CMK (cell line): Measurements from ENCODE around the gene ARSA.
"Not testable (repeated sequence)": the region's sequence is repeated elsewhere in the genome, so short reads cannot be mapped to it uniquely, and the experiment has no call there.

Source experiments
- DNase-seq: peaks from one replicate; pipeline ENCODE4 v3.0.0-alpha.2; 2010; ENCODE audit warnings: low read depth

The ARSA gene

GRCh38 chr22:50621948-50622722 lies 5.8 kb downstream of the ARSA start:
- no peak for DNase-seq

GRCh38 chr22:50621356-50621880 lies 6.5 kb downstream of the ARSA start:
- no peak for DNase-seq

DNA sequence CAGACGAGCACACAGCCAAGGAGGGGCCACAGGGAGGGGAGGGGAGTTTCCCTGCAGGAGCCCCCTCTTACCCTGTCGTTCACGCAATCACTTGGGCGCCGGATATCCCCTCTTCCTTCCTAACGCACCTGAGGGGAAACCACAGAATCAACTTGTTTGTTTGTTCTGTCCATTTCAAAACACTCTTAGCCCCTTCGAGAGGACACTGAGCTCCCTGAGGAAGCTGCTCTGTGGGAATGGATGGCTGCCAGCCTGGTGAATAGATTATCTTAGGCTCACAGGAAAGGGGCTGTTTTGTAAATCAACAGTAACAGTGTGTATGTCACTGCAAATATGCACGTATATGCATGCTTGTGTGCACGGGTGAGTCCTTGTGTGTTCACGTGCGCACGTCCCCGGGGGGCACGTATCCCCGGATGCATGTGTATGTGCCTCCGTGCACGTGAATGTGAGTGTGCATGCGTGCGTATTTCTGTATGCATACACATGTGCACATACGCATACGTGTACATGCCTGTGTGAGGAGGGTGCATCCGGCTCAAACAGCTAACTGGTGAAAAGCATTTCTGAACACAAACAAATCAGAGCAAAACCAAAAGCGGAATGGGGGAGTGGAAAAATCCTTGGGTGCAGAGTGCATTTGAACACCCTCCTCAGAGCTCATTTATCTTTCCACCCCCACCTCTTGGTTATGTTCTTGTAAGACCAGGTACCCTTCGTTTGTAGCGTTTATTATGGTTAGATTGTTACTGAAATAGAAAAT lies 7.2 kb downstream of the ARSA start:
- no peak for DNase-seq

DNA sequence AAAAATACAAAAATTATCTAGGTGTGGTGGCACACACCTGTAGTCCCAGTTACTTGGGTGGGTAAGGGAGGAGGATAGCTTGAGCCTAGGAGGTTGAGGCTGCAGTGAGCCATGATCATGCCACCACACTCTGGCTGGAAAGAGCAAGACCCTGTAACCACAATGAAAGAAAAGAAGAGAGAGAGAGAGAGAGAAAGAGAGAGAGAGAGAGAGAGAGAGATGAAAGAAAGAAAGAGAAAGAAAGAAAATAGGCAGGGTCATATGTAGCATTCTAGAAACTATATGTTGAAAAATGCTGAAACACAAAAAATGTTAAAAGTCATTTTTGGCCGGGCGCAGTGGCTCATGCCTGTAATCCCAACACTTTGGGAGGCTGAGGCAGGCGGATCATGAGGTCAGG lies 13.7 kb downstream of the ARSA start:
- not testable (repeated sequence) for DNase-seq

- no peak for DNase-seq
These were observed 14.5 kb downstream of the ARSA start for GRCh38 chr22:50613291-50613981.

GRCh38 chr22:50612528-50613221 lies 15.3 kb downstream of the ARSA start:
- DNase-seq, result no peak

GRCh38 chr22:50612168-50612527 lies 15.8 kb downstream of the ARSA start:
- DNase-seq, result no peak

DNA sequence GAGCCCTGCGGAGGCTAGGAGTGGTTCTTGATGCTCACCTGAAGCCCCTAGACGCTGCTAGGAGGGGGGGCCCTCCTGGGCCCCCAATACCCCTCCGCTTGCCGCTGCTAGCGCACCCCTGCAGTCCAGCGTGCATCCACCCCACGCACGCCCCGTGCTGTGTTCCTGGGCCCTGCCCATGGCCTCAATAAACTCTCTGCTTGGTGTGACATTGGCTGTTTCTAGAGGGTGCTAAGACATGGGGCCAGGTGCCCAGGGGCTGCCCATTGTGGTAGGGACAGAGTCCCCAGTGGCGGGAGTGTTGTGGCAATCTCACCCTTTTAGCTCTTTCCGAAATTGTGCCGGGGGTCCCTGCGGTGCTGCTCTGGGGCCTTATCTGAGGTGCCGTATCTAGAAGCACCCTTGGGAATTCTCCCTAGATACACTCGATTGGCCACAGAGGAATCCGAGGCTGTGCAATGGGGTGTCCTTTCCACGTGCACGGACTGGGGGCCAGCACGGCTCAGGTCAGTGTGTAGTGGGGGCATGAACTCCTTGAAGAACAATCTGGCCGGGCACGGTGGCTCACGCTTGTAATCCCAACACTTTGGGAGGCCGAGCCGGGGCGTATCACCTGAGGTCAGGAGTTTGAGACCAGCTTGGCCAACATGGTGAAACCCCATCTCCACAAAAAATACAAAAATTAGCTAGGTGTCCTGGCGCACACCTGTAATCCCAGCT lies 16.5 kb downstream of the ARSA start:
- no peak for DNase-seq

DNA sequence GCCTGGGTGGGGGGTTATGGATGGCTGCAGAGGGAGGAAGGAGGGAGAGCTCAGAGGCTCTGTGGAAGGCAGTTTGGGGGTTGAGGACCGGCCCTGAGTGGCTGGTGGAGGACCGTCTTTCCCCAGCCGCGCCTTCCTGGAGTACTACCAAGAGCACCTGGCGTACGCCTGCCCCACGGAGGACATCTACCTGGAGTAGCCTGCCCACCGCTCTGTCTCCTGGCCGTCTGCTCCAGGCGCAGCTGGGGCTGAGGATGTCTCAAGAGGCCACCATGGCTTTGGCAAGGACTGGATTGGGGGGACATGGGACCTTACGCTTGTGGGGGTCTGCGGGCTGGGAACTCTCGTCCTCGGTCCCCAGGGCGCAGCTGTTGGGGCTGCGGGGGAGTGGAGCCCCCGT lies 17.4 kb downstream of the ARSA start:
- DNase-seq, result no peak

GRCh38 chr22:50610041-50610451 lies 17.9 kb downstream of the ARSA start:
- DNase-seq, result no peak

DNA sequence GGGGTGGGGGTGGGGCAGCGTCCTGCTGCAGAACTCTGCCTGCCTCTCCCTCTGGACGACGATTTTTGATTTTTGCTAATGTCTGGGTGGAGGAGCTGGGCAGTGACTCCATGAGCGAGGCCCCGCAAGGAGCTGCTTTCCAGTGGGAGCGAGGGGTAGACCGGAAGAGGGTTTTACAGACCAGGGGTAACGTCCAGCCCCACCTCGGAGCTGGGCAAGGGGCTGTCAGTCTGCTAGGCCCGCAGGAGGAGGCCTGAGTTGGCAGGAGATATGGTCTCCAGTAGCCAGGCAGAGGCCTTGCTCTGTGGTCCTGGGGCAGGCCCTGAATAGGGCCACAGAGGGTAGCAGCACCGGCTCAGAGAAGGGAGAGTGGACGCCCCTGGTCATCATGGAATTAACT lies 18.4 kb downstream of the ARSA start:
- DNase-seq, result no peak

DNA sequence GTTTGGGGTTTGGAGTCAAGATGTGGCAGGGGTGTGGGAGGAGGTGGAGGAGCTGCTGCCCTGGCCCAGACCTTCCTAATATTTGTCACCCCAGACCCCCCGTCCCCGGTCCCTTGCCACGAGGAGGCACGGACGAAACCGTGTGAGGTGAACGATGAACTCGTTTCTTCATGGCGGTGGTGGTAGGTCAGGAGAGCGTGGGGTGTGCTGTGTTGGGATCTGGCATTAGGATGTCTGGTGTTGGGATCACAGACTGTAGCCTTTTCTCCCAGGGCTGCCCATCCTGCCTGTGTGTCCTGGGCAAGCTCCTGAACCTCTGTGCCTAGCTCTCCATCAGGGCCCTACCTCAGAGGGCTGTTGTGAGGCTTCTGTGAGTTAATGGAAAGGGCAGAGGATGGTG lies 19.0 kb downstream of the ARSA start:
- no peak for DNase-seq

- DNase-seq, result not testable (repeated sequence)
These were observed 19.7 kb downstream of the ARSA start for GRCh38 chr22:50608058-50608840.

DNA sequence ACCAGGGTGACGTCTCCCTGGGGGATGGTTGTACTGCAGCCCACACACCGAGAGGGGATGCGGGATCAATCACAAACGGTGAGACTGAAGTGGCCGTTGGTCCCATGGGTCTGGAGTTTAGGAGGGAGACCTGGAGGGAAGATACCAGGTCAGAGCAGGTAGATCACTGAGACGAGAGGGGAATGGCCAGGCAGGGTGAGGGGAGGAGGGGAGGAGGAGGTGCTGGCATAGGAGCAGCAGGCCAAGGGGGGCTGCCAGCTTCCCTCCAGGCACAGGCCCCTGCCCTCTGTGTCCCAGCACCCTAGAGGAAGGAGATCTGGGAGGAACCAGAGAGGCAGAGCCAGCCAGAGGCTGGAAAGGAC lies 20.3 kb downstream of the ARSA start:
- no peak for DNase-seq

DNA sequence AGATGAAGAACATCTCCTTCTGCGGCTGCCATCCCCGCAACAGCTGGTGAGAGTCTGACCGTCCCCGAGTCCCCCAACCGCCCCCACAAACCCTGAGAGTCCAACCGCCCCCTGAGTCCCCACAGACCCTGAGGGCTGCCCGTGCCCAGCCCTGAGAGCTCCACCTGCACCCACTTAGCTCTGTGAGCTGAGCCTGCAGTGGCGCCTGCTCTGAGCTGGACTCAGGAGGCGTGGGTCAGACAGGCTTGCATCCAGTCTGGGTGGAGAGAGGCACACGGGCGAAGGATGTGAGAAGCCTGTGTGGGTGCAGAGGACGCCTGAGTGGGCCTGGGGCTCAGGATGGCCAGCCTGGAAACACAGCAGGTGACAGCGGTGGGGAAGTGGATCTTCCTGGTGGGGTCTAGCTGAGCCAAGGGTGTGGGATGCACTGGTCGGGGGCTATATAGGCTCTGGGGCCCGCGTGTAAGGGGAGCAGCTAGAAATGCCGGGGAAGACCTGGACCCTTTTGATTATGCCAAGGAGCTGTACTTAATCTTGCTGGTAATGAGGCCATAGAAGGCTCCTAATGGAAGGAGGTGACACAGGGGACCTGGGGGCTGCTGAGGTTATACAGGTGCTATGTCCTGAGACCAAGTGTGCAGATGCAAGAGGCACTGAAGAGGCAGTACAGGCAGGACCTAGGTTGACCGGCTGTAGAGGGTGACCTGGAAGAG lies 20.9 kb downstream of the ARSA start:
- no peak for DNase-seq

- DNase-seq, result no peak
These were observed 21.6 kb downstream of the ARSA start for GRCh38 chr22:50606165-50606945.

DNA sequence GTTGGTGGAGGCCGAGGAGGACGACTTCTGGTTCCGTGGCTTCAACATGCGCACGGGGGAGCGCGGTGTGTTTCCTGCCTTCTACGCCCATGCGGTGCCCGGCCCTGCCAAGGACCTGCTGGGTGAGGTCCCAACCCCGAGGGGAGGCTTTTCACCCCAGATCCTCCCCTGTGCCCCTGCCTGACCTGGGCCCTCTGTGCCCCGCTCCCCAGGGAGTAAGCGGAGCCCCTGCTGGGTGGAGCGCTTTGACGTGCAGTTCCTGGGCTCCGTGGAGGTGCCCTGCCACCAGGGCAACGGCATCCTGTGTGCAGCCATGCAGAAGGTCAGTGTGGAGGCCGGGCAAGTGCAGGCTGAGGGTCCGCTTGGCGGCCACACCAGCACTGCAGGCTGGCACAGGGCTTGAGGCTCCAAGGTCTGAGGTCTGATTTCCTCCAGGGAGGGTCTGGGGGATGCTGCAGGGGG lies 22.3 kb downstream of the ARSA start:
- no peak for DNase-seq

DNA sequence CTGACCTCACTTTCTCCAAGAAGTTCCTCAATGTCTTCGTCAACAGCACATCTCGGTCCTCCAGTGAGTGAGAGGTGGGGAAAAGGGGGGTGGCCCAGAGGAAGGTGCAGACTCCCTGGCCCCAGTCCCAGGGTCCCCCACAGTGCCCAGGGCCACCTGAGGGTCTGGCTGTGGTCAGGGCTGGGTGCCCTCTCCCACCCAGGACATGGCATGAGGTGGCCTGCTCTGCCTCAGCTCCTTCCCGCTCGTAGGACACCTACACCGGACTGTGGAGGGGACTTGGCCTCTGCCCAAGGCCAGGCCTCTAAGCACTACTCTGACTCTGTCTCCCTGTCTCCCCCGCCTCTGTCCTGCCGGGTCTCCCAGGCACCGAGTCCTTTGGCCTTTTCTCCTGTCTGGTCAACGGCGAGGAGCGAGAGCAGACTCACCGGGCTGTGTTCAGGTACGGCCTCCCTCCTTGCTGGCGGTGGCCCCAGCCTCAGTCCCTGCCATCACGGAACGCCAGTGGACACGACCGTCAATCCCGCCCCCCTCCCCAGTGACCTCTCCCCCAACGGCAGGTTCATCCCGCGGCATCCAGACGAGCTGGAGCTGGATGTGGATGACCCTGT lies 22.8 kb downstream of the ARSA start:
- no peak for DNase-seq
